Fibroblast of lung (primary cell): Measurements from ENCODE around the gene VAPB. TPM values are rescaled to one million over a fixed set of nuclear protein-coding genes. Genes with fewer than 3 reads are reported as not detected.

Experiments
- DNase-seq, 2 donors: peaks; one replicate each; pipeline versions ENCODE4 v3.0.0 to v3.0.0-alpha.2; 2010; ENCODE audit warnings: low read depth in 2 of 2
- H2AFZ ChIP-seq: 2 replicates; pipeline ENCODE4 v1.5.1; 2012; ENCODE audit warnings: low read length, control low read depth, inconsistent platforms
- H3K27ac ChIP-seq: 2 replicates; pipeline ENCODE4 v1.5.1; 2011; ENCODE audit warnings: low read length, control low read depth; ENCODE audit not compliant: insufficient read depth
- H3K27me3 ChIP-seq: 2 replicates; pipeline ENCODE4 v1.5.1; 2011; ENCODE audit warnings: mild to moderate bottlenecking, low read length; ENCODE audit not compliant: control insufficient read depth, insufficient read depth
- H3K36me3 ChIP-seq: 2 replicates; pipeline ENCODE4 v1.5.1; 2011; ENCODE audit warnings: low read length; ENCODE audit not compliant: control insufficient read depth, insufficient read depth
- H3K4me1 ChIP-seq: 2 replicates; pipeline ENCODE4 v1.5.1; 2011; ENCODE audit warnings: low read length; ENCODE audit not compliant: control insufficient read depth, insufficient read depth; ENCODE audit errors: extremely low read depth
- H3K4me2 ChIP-seq: 2 replicates; pipeline ENCODE4 v1.5.1; 2011; ENCODE audit warnings: low read length, control low read depth; ENCODE audit not compliant: insufficient read depth; ENCODE audit errors: extremely low read depth
- H3K4me3 ChIP-seq, 4 experiments: fragments of 200-600 bp in 1 of 4; sonication (generic) in 1 of 4; replicated peaks in 1 of 4; 2 replicates each; pipeline ENCODE4 v1.5.1; 2011 to 2016; ENCODE audit warnings: low read length in 4 of 4, low read depth in 3 of 4, mild to moderate bottlenecking in 3 of 4, control low read depth in 2 of 4, inconsistent platforms in 1 of 4, mixed read lengths in 1 of 4; ENCODE audit not compliant: insufficient read depth in 1 of 4; ENCODE audit errors: control extremely low read depth in 1 of 4
- H3K79me2 ChIP-seq: 2 replicates; pipeline ENCODE4 v1.5.1; 2012; ENCODE audit warnings: mild to moderate bottlenecking, low read length, inconsistent platforms; ENCODE audit not compliant: control insufficient read depth, insufficient read depth
- H3K9ac ChIP-seq: 2 replicates; pipeline ENCODE4 v1.5.1; 2011; ENCODE audit warnings: mild to moderate bottlenecking, low read length, control low read depth; ENCODE audit not compliant: insufficient read depth
- H3K9me3 ChIP-seq: 2 replicates; pipeline ENCODE4 v1.5.1; 2012; ENCODE audit warnings: low read depth, low read length; ENCODE audit not compliant: control insufficient read depth, insufficient read depth
- H4K20me1 ChIP-seq: 2 replicates; pipeline ENCODE4 v1.5.1; 2011; ENCODE audit warnings: low read length; ENCODE audit not compliant: control insufficient read depth, insufficient read depth; ENCODE audit errors: extremely low read depth
- CTCF ChIP-seq, 2 donors: IDR thresholded peaks in 1 of 2; conservative IDR thresholded peaks in 1 of 2; 1 replicate in 1 of 2; 2 replicates in 1 of 2; pipeline ENCODE4 v1.5.1; 2011 to 2012; ENCODE audit warnings: low read length in 2 of 2, control low read depth in 1 of 2, inconsistent platforms in 1 of 2, low read depth in 1 of 2, mild to moderate bottlenecking in 1 of 2
- EZH2 ChIP-seq: IDR thresholded peaks from 2 replicates; pipeline ENCODE4 v1.5.1; 2012; ENCODE audit warnings: low read length, control low read depth, mild to moderate bottlenecking; ENCODE audit errors: missing control alignments
- polyA plus RNA-seq, 2 donors: library from polyadenylated mRNA; depleted of rRNA in 1 of 2; stranded (reverse) in 1 of 2; unstranded in 1 of 2; fragments of >200 nt; gene quantifications; 2 replicates each; pipeline ENCODE4 v1.2.1, GENCODE V29; 2011 to 2012; ENCODE audit warnings: missing spikeins in 1 of 2
- total RNA-seq: library from RNA; depleted of rRNA; stranded (reverse); fragments of >200 nt; gene quantifications from 2 replicates; pipeline ENCODE4 v1.2.1, GENCODE V29; 2014

Gene VAPB
- total and polyA plus RNA-seq, 2 donors (not counting 1 experiment from before 2014, with no cell fraction given), result 13.0 to 43.7 TPM

DNA sequence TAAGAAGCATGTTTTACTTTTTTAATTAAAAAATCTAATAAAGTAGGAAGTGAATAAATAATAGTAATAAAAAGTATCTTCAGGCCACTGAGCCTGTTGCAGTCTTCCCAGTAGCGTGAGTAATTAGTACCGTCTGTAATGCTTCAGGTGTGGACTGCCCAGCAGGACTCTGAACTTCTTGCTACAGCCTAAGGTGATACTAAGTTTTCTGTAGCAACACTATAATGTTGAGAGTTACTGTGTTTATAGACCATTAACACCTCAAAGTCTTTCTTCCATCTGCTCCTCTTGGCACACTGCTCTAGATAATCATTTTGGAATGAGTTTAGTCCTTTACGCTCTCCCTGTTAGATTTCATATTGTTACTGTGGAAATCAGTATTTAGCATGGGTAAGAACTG is 28.4 kb downstream of the VAPB start:
- peaks cover 6% of the 10 kb centered on the region for H3K4me1 ChIP-seq
- no peaks in the 10 kb centered on the region for H4K20me1 ChIP-seq
- no peak overlapping the region for H2AFZ ChIP-seq
- H3K36me3 ChIP-seq, result peaks cover 5% of the 10 kb centered on the region
- no peak for DNase-seq
- no peak overlapping the region for H3K4me3 ChIP-seq
- H3K27me3 ChIP-seq, result no peaks in the 10 kb centered on the region
- H3K9me3 ChIP-seq, result no peaks in the 10 kb centered on the region
- H3K79me2 ChIP-seq, result peaks cover 48% of the 10 kb centered on the region
- H3K4me2 ChIP-seq, result no peak overlapping the region
- H3K9ac ChIP-seq, result no peak overlapping the region
- no peak for TF ChIP-seq CTCF (conservative IDR thresholded peaks at IDR 0.05 in 1 of 2, IDR thresholded peaks at IDR 0.05 in 1 of 2; ENCODE audit: low read depth in 1 of 2, low read length in 2 of 2)
- no peak for TF ChIP-seq EZH2
- H3K27ac ChIP-seq, result no peak overlapping the region

GRCh38 chr20:58418949-58419748 is 30.1 kb downstream of the VAPB start:
- peaks cover 47% of the 10 kb centered on the region for H3K79me2 ChIP-seq
- H3K4me3 ChIP-seq, result no peak overlapping the region
- no peak for TF ChIP-seq EZH2
- no peak for TF ChIP-seq CTCF (conservative IDR thresholded peaks at IDR 0.05 in 1 of 2, IDR thresholded peaks at IDR 0.05 in 1 of 2; ENCODE audit: low read depth in 1 of 2, low read length in 2 of 2)
- H2AFZ ChIP-seq, result no peak overlapping the region
- no peaks in the 10 kb centered on the region for H3K27me3 ChIP-seq
- no peak overlapping the region for H3K27ac ChIP-seq
- H3K4me2 ChIP-seq, result no peak overlapping the region
- H3K9me3 ChIP-seq, result no peaks in the 10 kb centered on the region
- H4K20me1 ChIP-seq, result no peaks in the 10 kb centered on the region
- DNase-seq, result no peak
- peaks cover 6% of the 10 kb centered on the region for H3K4me1 ChIP-seq
- H3K36me3 ChIP-seq, result peaks cover 6% of the 10 kb centered on the region
- no peak overlapping the region for H3K9ac ChIP-seq

GRCh38 chr20:58420798-58421496 is 31.9 kb downstream of the VAPB start:
- peaks cover 6% of the 10 kb centered on the region for H3K4me1 ChIP-seq
- H3K27ac ChIP-seq, result no peak overlapping the region
- no peak for TF ChIP-seq CTCF (conservative IDR thresholded peaks at IDR 0.05 in 1 of 2, IDR thresholded peaks at IDR 0.05 in 1 of 2; ENCODE audit: low read depth in 1 of 2, low read length in 2 of 2)
- TF ChIP-seq EZH2, result no peak
- no peaks in the 10 kb centered on the region for H4K20me1 ChIP-seq
- H3K4me3 ChIP-seq, result no peak overlapping the region
- H3K4me2 ChIP-seq, result no peak overlapping the region
- peaks cover 51% of the 10 kb centered on the region for H3K79me2 ChIP-seq
- H3K9me3 ChIP-seq, result no peaks in the 10 kb centered on the region
- no peaks in the 10 kb centered on the region for H3K27me3 ChIP-seq
- H2AFZ ChIP-seq, result no peak overlapping the region
- peaks cover 7% of the 10 kb centered on the region for H3K36me3 ChIP-seq
- DNase-seq, result peak; percentile 54 to 79
- H3K9ac ChIP-seq, result no peak overlapping the region
